Liver (tissue), 3 donors: ENCODE data around the gene SAE1.

Experiments
- ATF3 ChIP-seq: IDR thresholded peaks from 2 replicates; pipeline ENCODE4 v1.6.1; 2016; ENCODE audit warnings: antibody characterized with exemption
- CTCF ChIP-seq: fragments of 150-350 bp; IDR thresholded peaks from 2 replicates; pipeline ENCODE4 v1.5.1; 2017; ENCODE audit warnings: improper control_type of control experiment, low read depth, low read length; ENCODE audit not compliant: missing input control
- EGR1 ChIP-seq, 2 donors: IDR thresholded peaks; 2 replicates each; pipeline ENCODE4 v1.6.1; 2016 to 2018; ENCODE audit warnings: antibody characterized with exemption in 2 of 2, low read depth in 2 of 2
- GABPA ChIP-seq, 2 donors: IDR thresholded peaks in 1 of 2; conservative IDR thresholded peaks in 1 of 2; 2 replicates each; pipeline ENCODE4 v1.6.1; 2016; ENCODE audit warnings: antibody characterized with exemption in 2 of 2, mild to moderate bottlenecking in 1 of 2, moderate library complexity in 1 of 2
- JUND ChIP-seq, 2 donors: IDR thresholded peaks; 2 replicates each; pipeline ENCODE4 v1.6.1; 2016; ENCODE audit warnings: antibody characterized with exemption in 2 of 2
- MAX ChIP-seq: IDR thresholded peaks from 2 replicates; pipeline ENCODE4 v1.6.1; 2016; ENCODE audit warnings: antibody characterized with exemption
- REST ChIP-seq: IDR thresholded peaks from 2 replicates; pipeline ENCODE4 v1.6.1; 2016; ENCODE audit warnings: antibody characterized with exemption, mild to moderate bottlenecking
- SP1 ChIP-seq: IDR thresholded peaks from 2 replicates; pipeline ENCODE4 v1.6.1; 2018; ENCODE audit warnings: antibody characterized with exemption, mild to moderate bottlenecking
- TAF1 ChIP-seq: conservative IDR thresholded peaks from 2 replicates; pipeline ENCODE4 v1.6.1; 2016; ENCODE audit warnings: antibody characterized with exemption, mild to moderate bottlenecking
- YY1 ChIP-seq: IDR thresholded peaks from 2 replicates; pipeline ENCODE4 v1.6.1; 2016; ENCODE audit warnings: antibody characterized with exemption, mild to moderate bottlenecking
- donor health status: healthy.
- donor health status: healthy.

DNA sequence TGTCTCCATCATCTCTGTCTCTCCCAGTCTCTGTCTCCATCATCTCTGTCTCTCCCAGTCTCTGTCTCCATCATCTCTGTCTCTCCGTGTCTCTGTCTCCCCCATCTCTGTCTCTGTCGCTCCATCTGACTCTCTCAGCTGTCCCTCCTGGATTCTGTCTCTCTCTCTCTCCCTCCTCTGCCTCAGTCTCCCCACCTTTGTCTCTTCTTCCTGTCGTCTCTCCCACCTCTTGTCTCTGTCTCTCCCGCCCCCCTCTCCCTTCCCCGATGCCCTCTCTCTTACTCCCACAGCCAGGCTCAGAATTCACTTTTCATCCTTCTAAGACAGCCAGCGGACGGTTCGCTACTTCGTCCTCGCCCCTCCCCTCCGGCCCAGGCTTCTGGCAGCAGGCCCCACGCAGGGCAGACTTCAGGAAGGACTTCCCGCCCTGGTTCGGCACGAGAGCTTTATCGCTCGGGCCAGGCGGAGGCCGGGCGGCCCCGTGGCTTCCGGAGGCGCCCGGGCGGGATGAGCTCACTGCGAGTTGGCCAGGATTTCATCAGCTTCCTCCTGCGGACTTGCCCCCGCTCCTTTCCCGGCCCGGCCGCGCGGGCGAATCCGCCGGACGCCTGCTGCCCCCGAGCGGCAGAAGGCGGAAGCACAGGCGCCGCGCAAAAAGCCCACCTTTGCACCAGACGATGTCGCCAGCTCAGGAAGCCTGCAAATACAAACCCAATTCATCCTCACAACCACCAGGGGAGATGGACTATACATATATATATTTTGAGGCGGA is 113.3 kb downstream of the SAE1 start:
- TF ChIP-seq CTCF = peak; percentile 99
- TF ChIP-seq MAX = no peak
- peak in 1 of 2 donors; percentile 80 for TF ChIP-seq GABPA (IDR thresholded peaks at IDR 0.05 in 1 of 2, conservative IDR thresholded peaks at IDR 0.05 in 1 of 2)
- peak; percentile 72 to 82 for TF ChIP-seq JUND (IDR thresholded peaks at IDR 0.05)
- TF ChIP-seq YY1 = peak; percentile 46
- no peak for TF ChIP-seq EGR1 (IDR thresholded peaks at IDR 0.05; ENCODE audit: low read depth in 2 of 2)
- TF ChIP-seq SP1 = peak; percentile 47
- peak; percentile 82 for TF ChIP-seq ATF3
- no peak for TF ChIP-seq TAF1
- TF ChIP-seq REST = peak; percentile 19
